H1 (cell line): Measurements from ENCODE around the gene LMTK3. TPM values are rescaled to one million over a fixed set of nuclear protein-coding genes. Genes with fewer than 3 reads are reported as not detected.

Experiments used
- CTCF ChIA-PET: fragments of 300-600 bp; sonication (Branson Sonifier 250); formaldehyde crosslinking; loops from one replicate; lab custom pipeline; 2021; ENCODE audit not compliant: partially characterized antibody; lab: Charles Lee
- POLR2A ChIA-PET: fragments of 300-600 bp; sonication (Branson Sonifier 250); formaldehyde crosslinking; loops from one replicate; lab custom pipeline; 2021; ENCODE audit warnings: inconsistent platforms; ENCODE audit not compliant: partially characterized antibody; lab: Charles Lee
- DNase-seq, 2 experiments: peaks; one replicate each; pipeline versions ENCODE4 v3.0.0 to v3.0.0-alpha.2; 2010 to 2022; ENCODE audit warnings: low spot score in 2 of 2, low read depth in 1 of 2, mixed read lengths in 1 of 2
- FAIRE-seq: peaks from 2 replicates; lab custom pipeline; 2011; peaks lifted over from hg19 to GRCh38; lab: Jason Lieb, UNC
- H2AFZ ChIP-seq: 2 replicates; pipeline ENCODE4 v1.8.1; 2012; ENCODE audit warnings: low read length, inconsistent platforms
- H2AK5ac ChIP-seq: 2 replicates; pipeline ENCODE4 v1.6.1; 2013; ENCODE audit warnings: low read depth, low read length
- H2BK120ac ChIP-seq: replicated peaks from 2 replicates; pipeline ENCODE3; 2013; ENCODE audit warnings: low read depth, low read length, inconsistent platforms
- H2BK12ac ChIP-seq: 2 replicates; pipeline ENCODE4 v1.6.1; 2013; ENCODE audit warnings: low read depth, low read length
- H2BK15ac ChIP-seq: 2 replicates; pipeline ENCODE4 v1.6.1; 2013; ENCODE audit warnings: low read length
- H2BK20ac ChIP-seq: 2 replicates; pipeline ENCODE4 v1.6.1; 2013; ENCODE audit warnings: low read length
- H2BK5ac ChIP-seq: 2 replicates; pipeline ENCODE4 v1.6.1; 2013; ENCODE audit warnings: low read depth, low read length
- H3K14ac ChIP-seq: 2 replicates; pipeline ENCODE4 v1.6.1; 2013; ENCODE audit warnings: inconsistent platforms; ENCODE audit not compliant: insufficient read length
- H3K18ac ChIP-seq: 2 replicates; pipeline ENCODE4 v1.6.1; 2013; ENCODE audit warnings: low read length; ENCODE audit errors: extremely low read depth
- H3K23ac ChIP-seq: 2 replicates; pipeline ENCODE4 v1.6.1; 2013; ENCODE audit warnings: inconsistent platforms; ENCODE audit not compliant: insufficient read length
- H3K23me2 ChIP-seq: 2 replicates; pipeline ENCODE4 v1.6.1; 2013; ENCODE audit warnings: low read depth, low read length
- H3K27ac ChIP-seq: 2 replicates; pipeline ENCODE4 v1.6.1; 2011; ENCODE audit warnings: low read depth, low read length, inconsistent platforms
- H3K27me3 ChIP-seq, 4 experiments: replicated peaks in 1 of 4; 1 replicate in 1 of 4; 2 replicates in 3 of 4; pipeline versions ENCODE4 v1.6.1 to v1.8.1; 2011 to 2013; ENCODE audit warnings: low read length in 3 of 4, mild to moderate bottlenecking in 3 of 4, inconsistent platforms in 2 of 4, mixed read lengths in 2 of 4, moderate library complexity in 1 of 4; ENCODE audit not compliant: control insufficient read depth in 3 of 4, insufficient read depth in 3 of 4; ENCODE audit errors: extremely low read depth in 1 of 4
- H3K36me3 ChIP-seq, 4 experiments: 2 replicates each; pipeline versions ENCODE4 v1.6.1 to v1.8.1; 2011 to 2013; ENCODE audit warnings: mild to moderate bottlenecking in 4 of 4, low read length in 3 of 4, moderate library complexity in 2 of 4, control low read depth in 1 of 4, inconsistent platforms in 1 of 4; ENCODE audit not compliant: insufficient read depth in 4 of 4, control insufficient read depth in 2 of 4
- H3K4ac ChIP-seq: replicated peaks from 2 replicates; pipeline ENCODE3; 2013; ENCODE audit warnings: low read length, low read depth, mixed read lengths, inconsistent platforms; ENCODE audit not compliant: insufficient read length
- H3K4me1 ChIP-seq, 4 experiments: replicated peaks in 1 of 4; 1 replicate in 1 of 4; 2 replicates in 3 of 4; pipeline versions ENCODE4 v1.6.1 to v1.8.1; 2011 to 2013; ENCODE audit warnings: low read length in 3 of 4, inconsistent platforms in 2 of 4, mixed read lengths in 1 of 4; ENCODE audit not compliant: insufficient read depth in 4 of 4, control insufficient read depth in 3 of 4
- H3K4me2 ChIP-seq, 2 experiments: 2 replicates each; pipeline versions ENCODE4 v1.6.1 to v1.8.1; 2011 to 2013; ENCODE audit warnings: low read depth in 2 of 2, low read length in 2 of 2, control low read depth in 1 of 2, inconsistent platforms in 1 of 2, mild to moderate bottlenecking in 1 of 2; ENCODE audit not compliant: insufficient read depth in 1 of 2
- H3K4me3 ChIP-seq, 4 experiments: fragments of 200-600, 300-600 bp in 1 of 4; sonication (generic), shearing (Covaris generic), sonication (Bioruptor Twin) in 1 of 4; 2 replicates each; pipeline versions ENCODE4 v1.5.1 to v1.8.1; 2011 to 2016; ENCODE audit warnings: low read length in 4 of 4, low read depth in 3 of 4, control low read depth in 2 of 4, inconsistent platforms in 2 of 4, mild to moderate bottlenecking in 2 of 4, mixed read lengths in 1 of 4, moderate library complexity in 1 of 4; ENCODE audit not compliant: insufficient read depth in 2 of 4; ENCODE audit errors: extremely low read depth in 1 of 4
- H3K56ac ChIP-seq: replicated peaks from 2 replicates; pipeline ENCODE3; 2013; ENCODE audit warnings: low read depth, mild to moderate bottlenecking, mixed read lengths, low read length, inconsistent platforms; ENCODE audit not compliant: insufficient read length
- H3K79me1 ChIP-seq: 2 replicates; pipeline ENCODE4 v1.6.1; 2013; ENCODE audit warnings: low read depth, low read length, control low read depth
- H3K79me2 ChIP-seq, 2 experiments: 2 replicates each; pipeline versions ENCODE4 v1.6.1 to v1.8.1; 2012 to 2013; ENCODE audit warnings: low read length in 2 of 2, mild to moderate bottlenecking in 2 of 2, inconsistent platforms in 1 of 2; ENCODE audit not compliant: insufficient read depth in 2 of 2, control insufficient read depth in 1 of 2
- H3K9ac ChIP-seq, 4 experiments: replicated peaks in 1 of 4; 1 replicate in 1 of 4; 2 replicates in 3 of 4; pipeline versions ENCODE4 v1.6.1 to v1.8.1; 2011 to 2013; ENCODE audit warnings: low read depth in 3 of 4, low read length in 3 of 4, control low read depth in 2 of 4, mild to moderate bottlenecking in 2 of 4, moderate library complexity in 2 of 4, inconsistent platforms in 1 of 4; ENCODE audit errors: extremely low read depth in 1 of 4
- H3K9me3 ChIP-seq, 2 experiments: 2 replicates each; pipeline versions ENCODE4 v1.6.1 to v1.8.1; 2012 to 2013; ENCODE audit warnings: mild to moderate bottlenecking in 2 of 2, moderate library complexity in 2 of 2, control low read depth in 1 of 2, inconsistent platforms in 1 of 2, low read depth in 1 of 2, low read length in 1 of 2, mixed read lengths in 1 of 2; ENCODE audit not compliant: insufficient read depth in 2 of 2
- H4K20me1 ChIP-seq, 2 experiments: replicated peaks in 1 of 2; 2 replicates each; pipeline versions ENCODE3 to v1.8.1; 2011 to 2013; ENCODE audit warnings: inconsistent platforms in 2 of 2, low read length in 2 of 2, mild to moderate bottlenecking in 1 of 2; ENCODE audit not compliant: insufficient read depth in 2 of 2, control insufficient read depth in 1 of 2
- H4K5ac ChIP-seq: 2 replicates; pipeline ENCODE4 v1.6.1; 2013; ENCODE audit warnings: low read length, low read depth, mixed read lengths, inconsistent platforms; ENCODE audit not compliant: insufficient read length
- H4K8ac ChIP-seq: 2 replicates; pipeline ENCODE4 v1.8.0; 2013; ENCODE audit warnings: mild to moderate bottlenecking, moderate library complexity, low read length, inconsistent platforms; ENCODE audit not compliant: insufficient read depth; ENCODE audit errors: extremely low read depth
- H4K91ac ChIP-seq: replicated peaks from 2 replicates; pipeline ENCODE3; 2013; ENCODE audit warnings: low read length, mixed read lengths, inconsistent platforms; ENCODE audit not compliant: insufficient read length
- CBX5 ChIP-seq: fragments of 300-800, 300-1000 bp; sonication (generic); IDR thresholded peaks from 2 replicates; pipeline ENCODE4 v1.7.1; 2016; ENCODE audit warnings: antibody characterized with exemption, low read length, low read depth
- CEBPB ChIP-seq: IDR thresholded peaks from 2 replicates; pipeline ENCODE4 v1.6.1; 2012; ENCODE audit warnings: low read depth, low read length
- CREB1 ChIP-seq: IDR thresholded peaks from 2 replicates; pipeline ENCODE4 v1.6.1; 2012; ENCODE audit warnings: inconsistent platforms
- FOSL1 ChIP-seq: IDR thresholded peaks from 2 replicates; pipeline ENCODE4 v1.6.1; 2011; ENCODE audit warnings: mild to moderate bottlenecking, low read depth, low read length, moderate library complexity; ENCODE audit not compliant: insufficient read depth
- GABPA ChIP-seq: IDR thresholded peaks from 2 replicates; pipeline ENCODE4 v1.6.1; 2011; ENCODE audit warnings: mild to moderate bottlenecking, low read length, moderate library complexity, borderline replicate concordance; ENCODE audit not compliant: insufficient read depth
- KDM1A ChIP-seq: fragments of 200-600, 300-600 bp; sonication (generic); IDR thresholded peaks from 2 replicates; pipeline ENCODE4 v1.7.1; 2016; ENCODE audit warnings: mild to moderate bottlenecking, low read length, borderline replicate concordance
- KDM5A ChIP-seq: fragments of 200-600 bp; IDR thresholded peaks from 2 replicates; pipeline ENCODE4 v1.7.1; 2012; ENCODE audit warnings: mild to moderate bottlenecking, low read length, inconsistent platforms, mixed read lengths
- RBBP5 ChIP-seq: IDR thresholded peaks from 2 replicates; pipeline ENCODE4 v1.7.1; 2012; ENCODE audit warnings: low read depth, mild to moderate bottlenecking, inconsistent platforms, low read length, moderate library complexity, borderline replicate concordance
- SIN3A ChIP-seq, 2 experiments: IDR thresholded peaks in 1 of 2; conservative IDR thresholded peaks in 1 of 2; 2 replicates each; pipeline ENCODE4 v1.6.1; 2011 to 2012; ENCODE audit warnings: low read length in 2 of 2, improper control_type of control experiment in 1 of 2, low read depth in 1 of 2, mild to moderate bottlenecking in 1 of 2
- WGBS, 2 experiments: shearing (Covaris generic) in 1 of 2; methylation state at CpG; one replicate each; pipeline versions ENCODE4 v1.1.6 to v1.1.7; 2013 to 2015; ENCODE audit warnings: low lambda C conversion rate in 2 of 2, mixed read lengths in 2 of 2, inconsistent platforms in 1 of 2, low coverage in 1 of 2, missing lambda C conversion rate in 1 of 2; ENCODE audit not compliant: insufficient replicate concordance in 2 of 2, insufficient coverage in 1 of 2, insufficient read length in 1 of 2; ENCODE audit errors: extremely low coverage in 1 of 2, missing lambda C conversion rate in 1 of 2; 5-methylcytosine and 5-hydroxymethylcytosine counted together
- polyA plus RNA-seq, 7 experiments: library from polyadenylated mRNA; depleted of rRNA in 3 of 7; stranded (reverse) in 5 of 7; unstranded in 2 of 7; fragments of >200 nt in 5 of 7; fragments of 200-250 nt in 2 of 7; gene quantifications; 1 replicate in 5 of 7; 2 replicates in 1 of 7; 4 replicates in 1 of 7; pipeline versions ENCODE4 v1.2.1 to v1.2.3, GENCODE V29; 2011 to 2013; ENCODE audit warnings: missing spikeins in 2 of 7, mixed read lengths in 2 of 7
- total RNA-seq: library from RNA; stranded (reverse); fragmentation: NEBNext Ultra II Directional; extraction: Animal tissue kit (Norgen Biotek cat#: 25700); gene quantifications from 2 replicates; pipeline ENCODE4 v1.2.1, GENCODE V29; 2021

LMTK3 gene
- total and polyA plus RNA-seq, 2 of the 8 experiments (the other 6 are each of a cell fraction or from before 2014, with no cell fraction given): 2.7 to 12.4 TPM

- H3K4me2 ChIP-seq: peak overlapping the region; percentile 12 to 64
- no peak for DNase-seq
- TF ChIP-seq CREB1 (no peak), KDM1A (no peak), RBBP5 (peak; percentile 53; the same call in 1 of the 2 replicates), KDM5A (no peak), FOSL1 (no peak), CBX5 (no peak), SIN3A (conservative IDR thresholded peaks at IDR 0.05 in 1 of 2, IDR thresholded peaks at IDR 0.05 in 1 of 2; ENCODE audit: low read depth in 1 of 2, low read length in 2 of 2) (no peak), GABPA (no peak), CEBPB (0 out of 2 replicates have a peak, but pooled peaks have one; percentile 30)
These were observed 42.2 kb upstream of the LMTK3 start for GRCh38 chr19:48553676-48554384.

More at GRCh38 chr19:48553676-48554384, 42.2 kb upstream of the LMTK3 start:
- H3K79me1 ChIP-seq: no peaks in the 10 kb centered on the region
- FAIRE-seq: no peak
- peak overlapping the region; percentile 78 for H3K4ac ChIP-seq
- H3K36me3 ChIP-seq: no peaks in the 10 kb centered on the region
- peak overlapping the region; percentile 41; the same call in 1 of the 2 replicates for H3K27ac ChIP-seq
- peak overlapping the region in 2 of 4 experiments; percentile 28 to 38; a peak in 4 of 7 replicates for H3K9ac ChIP-seq
- ChIA-PET POLR2A (interaction anchor here (0.6 to 2.4 kb wide), 14 partner anchors 11 to 548 kb away, joined by 3 to 8 read pairs (median 3); no protein-coding TSS in a partner anchor), CTCF (interaction anchor here (0.5 to 11.7 kb wide), 12 partner anchors 9 to 725 kb away, joined by 3 to 132 read pairs (median 4); no protein-coding TSS in a partner anchor)
- 22% methylated on average over 17 of the region's 18 CpGs; no CpG with 5 or more reads in 1 of the 2 experiments for WGBS, 2 experiments
- no peaks in the 10 kb centered on the region for H3K9me3 ChIP-seq
- peak overlapping the region; percentile 61; the same call in 1 of the 2 replicates for H2BK20ac ChIP-seq
- H3K14ac ChIP-seq: no peak overlapping the region
- H3K4me3 ChIP-seq: peak overlapping the region in 2 of 4 experiments; percentile 5 to 44; a peak in 3 of 8 replicates
- no peaks in the 10 kb centered on the region for H3K79me2 ChIP-seq
- H4K5ac ChIP-seq: peak overlapping the region; percentile 93
- H2BK12ac ChIP-seq: peak overlapping the region; percentile 95
- no peak overlapping the region for H2BK15ac ChIP-seq
- peak overlapping the region; percentile 87; the same call in 1 of the 2 replicates for H2BK5ac ChIP-seq
- peak overlapping the region; percentile 59 for H3K56ac ChIP-seq
- H2BK120ac ChIP-seq: peak overlapping the region; percentile 83
- no peak overlapping the region for H3K23ac ChIP-seq
- H4K91ac ChIP-seq: peak overlapping the region; percentile 98
- H3K18ac ChIP-seq: peak overlapping the region; percentile 87
- H2AFZ ChIP-seq: no peak overlapping the region
- H3K23me2 ChIP-seq: no peaks in the 10 kb centered on the region
- H2AK5ac ChIP-seq: no peak overlapping the region
- H3K27me3 ChIP-seq: no peaks in the 10 kb centered on the region; a peak in 1 of 7 replicates
- H4K20me1 ChIP-seq: no peaks in the 10 kb centered on the region
- H3K4me1 ChIP-seq: peaks cover 0 to 24% (median 12%) of the 10 kb centered on the region in 4 experiments; a peak in 6 of 7 replicates
- peak overlapping the region; percentile 93 for H4K8ac ChIP-seq
